ENCODE measurements around the gene RMND5B.

GRCh38 chr5:178191661-178192060 is 60.8 kb downstream of the RMND5B start:
- TF ChIP-seq CTCF (IDR thresholded peaks at IDR 0.05; ENCODE audit: low read depth, low read length): no peak
- no peak for TF ChIP-seq MYC (IDR thresholded peaks at IDR 0.05; ENCODE audit: low read depth, low read length)
- TF ChIP-seq POLR2A (IDR thresholded peaks at IDR 0.05; ENCODE audit: extremely low read depth, insufficient read length): no peak
- no peak for TF ChIP-seq MAX (IDR thresholded peaks at IDR 0.05; ENCODE audit: low read depth, low read length)
